Measurements from ENCODE around the gene PFDN5.

GRCh38 chr12:53290661-53291060, 4.7 kb upstream of the PFDN5 start:
- no peak for TF ChIP-seq CTCF (IDR thresholded peaks at IDR 0.05)
- TF ChIP-seq SIN3A (IDR thresholded peaks at IDR 0.05; ENCODE audit: borderline replicate concordance, insufficient read depth, low read depth, low read length): no peak
- no peak for TF ChIP-seq POLR2AphosphoS5 (IDR thresholded peaks at IDR 0.05; ENCODE audit: low read depth, low read length)
- TF ChIP-seq REST (IDR thresholded peaks at IDR 0.05; ENCODE audit: insufficient read depth in 1 of 2, low read depth in 2 of 2, low read length in 1 of 2): no peak

Data from Panc1 (cell line).